LNCaP clone FGC (cell line): ENCODE results near the gene TFEC.
"Not testable (repeated sequence)": the region's sequence is repeated elsewhere in the genome, so short reads cannot be mapped to it uniquely, and the experiment has no call there.

Experiments
- DNase-seq: peaks from one replicate; pipeline ENCODE4 v3.0.0-alpha.2; 2011; ENCODE audit warnings: low read depth
- H3K4me3 ChIP-seq: 2 replicates; pipeline ENCODE4 v1.5.1; 2011; ENCODE audit warnings: mild to moderate bottlenecking, low read depth, low read length, control low read depth
- TF ChIP-seq, protein P1 (sequence below): IDR thresholded peaks from 2 replicates; pipeline ENCODE4 v1.5.1; 2012; ENCODE audit warnings: mild to moderate bottlenecking; ENCODE audit not compliant: control insufficient read depth, insufficient read depth; ENCODE audit errors: extremely low read depth

The TFEC gene

GRCh38 chr7:116024826-116025809 is 5.4 kb downstream of the TFEC start:
- H3K4me3 ChIP-seq: no peak overlapping the region
- peak; percentile 8 for DNase-seq
- TF ChIP-seq, protein P1, sequence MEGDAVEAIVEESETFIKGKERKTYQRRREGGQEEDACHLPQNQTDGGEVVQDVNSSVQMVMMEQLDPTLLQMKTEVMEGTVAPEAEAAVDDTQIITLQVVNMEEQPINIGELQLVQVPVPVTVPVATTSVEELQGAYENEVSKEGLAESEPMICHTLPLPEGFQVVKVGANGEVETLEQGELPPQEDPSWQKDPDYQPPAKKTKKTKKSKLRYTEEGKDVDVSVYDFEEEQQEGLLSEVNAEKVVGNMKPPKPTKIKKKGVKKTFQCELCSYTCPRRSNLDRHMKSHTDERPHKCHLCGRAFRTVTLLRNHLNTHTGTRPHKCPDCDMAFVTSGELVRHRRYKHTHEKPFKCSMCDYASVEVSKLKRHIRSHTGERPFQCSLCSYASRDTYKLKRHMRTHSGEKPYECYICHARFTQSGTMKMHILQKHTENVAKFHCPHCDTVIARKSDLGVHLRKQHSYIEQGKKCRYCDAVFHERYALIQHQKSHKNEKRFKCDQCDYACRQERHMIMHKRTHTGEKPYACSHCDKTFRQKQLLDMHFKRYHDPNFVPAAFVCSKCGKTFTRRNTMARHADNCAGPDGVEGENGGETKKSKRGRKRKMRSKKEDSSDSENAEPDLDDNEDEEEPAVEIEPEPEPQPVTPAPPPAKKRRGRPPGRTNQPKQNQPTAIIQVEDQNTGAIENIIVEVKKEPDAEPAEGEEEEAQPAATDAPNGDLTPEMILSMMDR: no peak

GRCh38 chr7:116021237-116021636 is 9.3 kb downstream of the TFEC start:
- TF ChIP-seq, protein P1: no peak
- no peak overlapping the region for H3K4me3 ChIP-seq
- DNase-seq: no peak

DNA sequence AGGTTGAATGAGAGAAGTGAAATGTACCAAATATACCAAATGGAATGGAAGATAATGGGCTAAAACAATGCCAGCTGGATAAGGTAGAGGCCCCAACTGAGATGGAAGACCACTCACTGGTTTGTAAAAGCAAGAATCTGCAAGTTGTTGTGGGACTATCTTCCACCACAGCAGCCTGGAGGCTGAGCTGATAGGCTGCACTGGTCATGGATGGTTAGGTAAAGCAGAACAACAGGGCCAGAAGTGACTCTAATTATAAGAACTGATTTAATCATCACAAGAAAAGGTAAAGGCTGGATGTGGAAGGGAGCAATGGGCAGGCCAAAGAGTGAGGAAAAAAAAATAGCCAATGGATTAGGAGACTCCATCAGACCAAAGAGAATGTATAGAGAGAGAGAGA is 11.8 kb downstream of the TFEC start:
- DNase-seq: no peak
- TF ChIP-seq, protein P1: no peak
- no peak overlapping the region for H3K4me3 ChIP-seq

DNA sequence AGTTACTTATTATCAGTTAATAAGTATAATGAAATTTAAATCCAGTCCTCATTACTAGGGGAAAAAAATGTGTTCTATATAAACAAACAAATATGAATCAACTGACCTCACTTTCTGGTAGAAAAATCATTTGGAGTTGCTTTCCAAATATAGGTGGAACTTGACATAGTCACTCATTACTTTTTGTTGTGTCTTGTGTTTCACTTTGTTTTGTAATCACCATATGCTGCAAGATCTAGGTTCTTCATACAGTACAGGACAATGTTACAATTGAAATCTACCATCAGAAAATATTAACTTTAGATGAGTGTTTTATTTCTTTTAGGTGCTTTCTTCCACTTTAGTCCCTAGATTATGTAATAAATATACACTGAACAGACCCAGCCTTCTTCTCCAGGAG is 16.9 kb downstream of the TFEC start:
- TF ChIP-seq, protein P1: no peak
- no peak for DNase-seq
- no peak overlapping the region for H3K4me3 ChIP-seq

- no peak overlapping the region for H3K4me3 ChIP-seq
- DNase-seq: no peak
- TF ChIP-seq, protein P1: no peak
Measured at GRCh38 chr7:116011584-116011983, 19.0 kb downstream of the TFEC start.

- H3K4me3 ChIP-seq, DNase-seq: not testable (repeated sequence)
Measured at GRCh38 chr7:116004762-116005161, 25.8 kb downstream of the TFEC start.

- no peak for DNase-seq
- TF ChIP-seq, protein P1: no peak
- H3K4me3 ChIP-seq: no peak overlapping the region
Measured at GRCh38 chr7:115997221-115997620, 33.3 kb downstream of the TFEC start.
